ENCODE data around the gene CELF4.

CELF4 gene

DNA sequence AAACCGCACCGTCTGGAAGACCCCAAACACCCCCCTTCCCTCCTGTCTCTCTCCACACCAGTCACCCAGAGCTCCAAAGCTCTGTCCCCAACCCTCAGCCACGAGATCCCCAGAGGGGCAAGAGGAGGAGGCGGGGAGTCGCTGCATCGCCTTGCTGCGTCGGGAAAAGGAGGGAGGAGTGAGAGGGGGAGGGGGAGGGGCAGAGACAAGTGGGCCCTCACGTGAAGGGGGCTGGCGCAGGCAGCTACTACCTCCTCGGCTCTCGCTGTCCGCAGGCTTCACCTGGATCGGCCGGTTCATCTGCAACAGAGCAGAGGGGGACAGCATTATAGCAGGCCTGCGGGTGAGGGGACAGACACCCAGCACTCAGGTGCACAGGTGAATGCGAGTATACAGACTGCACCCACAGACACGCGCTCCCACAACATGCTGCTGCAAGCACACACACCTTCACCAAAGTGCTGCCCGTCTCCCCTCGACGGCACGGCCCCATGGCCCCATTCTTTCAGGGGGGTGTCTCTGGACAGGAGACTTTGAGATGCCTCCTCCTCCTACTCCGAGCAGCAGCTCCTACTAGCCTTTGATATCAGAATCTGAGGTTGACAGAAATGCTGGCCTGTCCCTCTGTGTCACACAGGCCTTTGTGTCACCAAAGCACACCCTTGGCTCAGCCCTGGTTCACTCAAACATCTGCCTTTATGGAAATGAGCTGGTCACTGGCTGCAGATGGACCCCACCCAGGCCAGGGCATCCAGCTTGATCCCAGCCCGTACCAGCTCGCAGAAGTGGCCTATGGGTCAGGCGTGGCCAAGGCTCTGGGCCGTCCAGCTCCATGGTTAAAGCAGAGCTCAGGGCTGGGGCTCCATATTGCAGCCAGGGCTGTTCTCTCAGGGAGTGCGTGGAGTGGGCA is 243.8 kb downstream of the CELF4 start:
- DNase-seq (ENCODE audit: low read depth, low spot score) = no peak

DNA sequence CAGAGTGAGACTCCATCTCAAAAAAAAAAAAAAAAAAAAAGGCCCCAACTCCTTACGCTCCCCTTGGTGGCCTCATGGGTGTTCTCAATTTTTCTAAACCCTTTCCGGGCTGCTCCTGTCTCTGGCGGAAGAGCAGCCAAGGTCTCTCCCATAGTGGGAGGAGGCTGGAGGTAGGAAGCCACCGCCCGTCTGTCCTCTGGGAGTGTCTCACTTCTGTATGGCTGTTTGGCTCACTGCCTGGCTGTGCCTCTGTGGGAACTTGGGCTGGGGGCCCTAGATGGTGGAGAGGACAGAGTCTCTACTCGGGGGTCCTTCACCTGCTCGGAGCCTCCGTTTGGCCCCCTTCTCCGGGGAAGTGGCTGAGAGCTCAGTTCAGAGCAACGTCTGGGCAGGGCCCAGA is 245.3 kb downstream of the CELF4 start:
- DNase-seq (ENCODE audit: low read depth, low spot score) = no peak

DNA sequence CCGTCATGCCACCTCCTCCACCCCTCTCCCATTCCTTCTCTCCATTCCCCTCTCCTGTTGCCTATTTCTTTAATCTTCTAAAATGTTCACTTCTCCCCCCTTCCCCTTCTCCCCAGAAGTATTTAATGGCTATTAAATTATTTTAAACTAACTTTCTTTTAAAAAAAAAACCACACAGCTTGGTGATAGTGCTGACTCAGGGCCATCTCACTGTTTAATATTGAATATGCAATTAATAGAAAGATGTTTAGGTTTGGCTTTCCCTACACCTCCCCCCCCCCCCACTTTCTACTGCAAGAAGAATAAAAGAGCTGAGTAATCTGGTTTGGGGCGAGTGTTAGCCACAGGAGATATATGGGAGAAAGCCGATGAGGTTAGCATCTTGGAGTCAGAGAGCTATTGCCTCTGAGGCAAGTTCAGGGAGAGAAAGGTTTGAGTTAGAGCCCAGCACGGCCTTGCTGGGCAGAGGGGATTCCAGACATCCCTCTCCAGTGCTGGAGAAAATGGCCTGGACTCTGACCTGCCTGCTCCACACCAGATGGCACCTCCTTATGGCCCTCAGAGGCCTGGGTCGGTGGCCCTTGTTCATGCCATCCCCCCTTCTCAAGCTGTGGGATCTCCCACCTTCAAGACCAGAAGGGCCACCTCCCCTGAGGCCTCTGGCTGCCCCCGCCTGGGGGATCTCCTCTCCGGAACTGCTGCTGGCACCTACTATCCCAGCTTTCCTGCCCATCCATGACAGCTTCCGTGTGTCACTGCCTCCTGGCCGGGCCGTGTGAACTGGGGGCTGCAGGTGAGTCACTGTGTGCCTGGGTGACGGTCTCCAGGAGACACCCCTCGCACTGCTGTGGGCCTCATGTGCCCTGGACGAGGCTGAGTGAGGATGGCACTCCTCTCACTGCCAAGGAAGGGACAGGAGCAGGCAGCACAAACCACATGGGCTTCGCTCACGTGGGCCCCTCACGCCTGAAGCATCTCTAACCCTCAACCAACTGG is 246.9 kb downstream of the CELF4 start:
- DNase-seq (ENCODE audit: low read depth, low spot score) = no peak

DNA sequence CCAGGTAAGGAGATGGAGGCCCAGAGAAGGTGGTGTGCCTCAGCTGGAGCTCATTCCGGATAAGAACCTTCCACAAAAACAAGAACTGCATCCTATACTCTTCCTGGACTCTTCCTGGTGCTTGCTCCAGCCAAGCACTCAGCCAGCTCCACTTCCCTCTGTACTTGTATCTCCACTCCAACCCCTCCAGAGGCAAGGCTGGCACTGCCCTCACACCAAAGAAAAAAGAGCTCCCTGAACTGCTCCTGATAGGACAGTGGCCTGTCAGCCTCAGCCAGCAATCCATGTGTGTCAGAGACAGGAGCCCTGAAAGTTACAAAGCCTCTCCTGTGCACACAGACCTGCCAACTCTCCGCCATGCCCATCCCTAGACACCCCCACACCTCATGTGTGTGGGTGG is 248.1 kb downstream of the CELF4 start:
- no peak for DNase-seq (ENCODE audit: low read depth, low spot score)

DNA sequence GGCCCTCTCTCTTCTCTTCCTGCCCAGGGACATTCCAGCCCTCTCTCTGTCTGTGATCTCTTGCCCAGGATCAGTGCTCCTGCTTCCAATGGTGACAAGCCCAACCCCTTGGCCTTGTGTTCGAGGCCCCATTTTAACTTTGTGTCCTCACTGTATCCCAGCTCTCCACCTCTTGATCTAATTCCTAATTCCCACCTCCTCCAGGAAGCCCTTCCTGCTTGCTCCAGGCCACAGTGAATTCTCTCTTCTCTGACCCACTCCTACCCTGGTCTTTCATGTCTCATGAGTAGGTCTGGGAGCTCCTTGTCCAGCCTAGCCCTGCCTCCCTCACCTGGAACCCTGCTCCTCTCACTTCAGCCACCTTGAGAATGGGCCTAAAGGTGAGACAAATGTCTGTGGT is 249.1 kb downstream of the CELF4 start:
- DNase-seq (ENCODE audit: low read depth, low spot score) = no peak

DNA sequence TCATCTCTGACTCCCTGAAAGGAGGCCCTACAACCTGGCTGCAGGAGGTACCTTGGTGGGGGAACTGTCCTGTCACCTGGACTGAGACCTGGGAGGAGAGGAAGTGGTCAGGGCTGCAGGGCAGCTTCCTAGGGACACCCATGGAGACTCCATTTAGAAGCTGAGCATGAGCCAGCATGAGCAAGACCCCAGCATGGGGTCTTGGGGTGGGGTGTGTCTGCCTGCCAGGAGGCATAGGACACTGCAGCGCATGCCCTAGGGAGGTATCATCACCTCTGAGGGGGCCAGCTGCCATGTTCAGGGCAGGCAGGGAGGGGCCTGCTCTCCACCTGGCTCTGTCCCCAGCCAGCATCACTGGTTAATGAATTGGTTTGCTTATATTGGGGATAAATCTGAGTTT is 249.7 kb downstream of the CELF4 start:
- no peak for DNase-seq (ENCODE audit: low read depth, low spot score)

DNA sequence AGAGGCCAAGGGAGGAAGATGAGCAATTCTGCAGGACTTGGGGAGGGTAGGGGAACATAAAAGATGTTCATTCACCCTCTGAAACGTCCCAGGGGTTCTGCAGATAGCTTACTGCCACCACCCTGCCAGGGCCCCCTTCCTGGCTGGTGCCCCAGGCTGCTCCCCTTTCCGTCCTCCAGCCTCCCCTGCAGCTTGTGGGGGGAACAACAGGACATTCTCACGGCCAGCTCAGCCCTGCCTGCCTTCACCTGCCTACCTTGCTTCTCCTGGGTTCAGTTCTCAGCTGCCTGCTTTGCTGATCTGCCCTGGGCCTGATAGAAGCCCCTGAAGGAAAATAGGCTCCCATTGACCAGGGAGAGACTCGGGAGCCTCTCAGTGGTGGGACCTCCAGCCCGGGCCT is 251.1 kb downstream of the CELF4 start:
- DNase-seq (ENCODE audit: low read depth, low spot score) = no peak

DNA sequence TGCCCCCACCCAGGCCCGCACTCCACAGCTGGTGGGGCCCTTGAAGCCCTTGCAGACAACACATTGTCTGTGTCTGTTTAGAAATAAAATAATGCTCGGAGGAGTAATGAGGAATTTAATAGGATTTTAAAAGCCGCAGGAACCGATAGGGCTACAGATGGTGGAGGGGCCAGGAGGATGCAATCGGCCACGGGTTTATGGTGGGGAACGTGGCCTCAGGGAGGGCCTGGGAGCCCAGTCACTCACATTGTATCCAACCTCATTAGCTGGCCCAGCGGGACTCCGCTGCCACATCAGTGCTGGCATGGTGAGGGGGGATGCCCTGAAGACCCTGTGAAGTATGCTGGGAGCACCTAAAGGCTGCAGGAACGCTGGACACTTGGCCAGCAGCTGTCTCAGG is 252.0 kb downstream of the CELF4 start:
- DNase-seq (ENCODE audit: low read depth, low spot score) = no peak

DNA sequence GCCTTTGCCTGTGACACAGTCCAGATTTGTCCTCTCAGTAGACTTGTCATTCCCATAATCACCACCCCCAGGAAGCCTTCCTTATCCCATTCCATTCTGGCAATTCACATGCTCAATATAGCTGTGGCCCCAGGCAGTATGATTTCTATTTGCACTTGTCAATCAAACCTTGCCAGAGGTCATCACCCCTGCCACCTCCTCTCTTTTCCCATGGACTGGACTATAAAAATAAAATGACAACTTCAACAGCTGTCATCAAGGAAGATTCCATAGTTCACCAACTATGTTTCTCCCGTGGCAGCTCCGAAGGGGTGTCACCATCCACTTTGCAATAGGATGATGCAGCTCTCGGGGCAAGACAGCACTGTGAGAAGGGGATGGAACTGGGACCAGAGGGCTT is 255.7 kb downstream of the CELF4 start:
- no peak for DNase-seq (ENCODE audit: low read depth, low spot score)

DNA sequence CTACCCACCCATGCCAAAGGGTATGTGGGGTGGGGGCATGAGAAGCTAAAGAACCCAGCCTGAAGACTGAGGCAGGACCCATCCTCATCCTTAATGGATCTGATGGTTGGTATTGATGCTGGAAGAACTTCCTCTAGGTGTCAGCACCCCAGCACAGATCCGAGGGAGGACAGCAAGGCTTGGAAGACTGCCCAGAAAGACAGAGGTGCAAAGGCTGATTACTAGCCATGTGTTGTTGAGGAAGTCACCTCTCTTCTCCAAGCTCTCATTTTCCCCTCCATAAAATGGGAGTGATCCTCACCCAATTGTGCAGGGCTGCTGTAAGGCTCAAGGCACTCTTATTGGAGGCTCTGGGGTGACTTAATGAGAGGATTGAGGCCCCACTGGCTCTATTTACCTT is 256.5 kb downstream of the CELF4 start:
- no peak for DNase-seq (ENCODE audit: low read depth, low spot score)

DNA sequence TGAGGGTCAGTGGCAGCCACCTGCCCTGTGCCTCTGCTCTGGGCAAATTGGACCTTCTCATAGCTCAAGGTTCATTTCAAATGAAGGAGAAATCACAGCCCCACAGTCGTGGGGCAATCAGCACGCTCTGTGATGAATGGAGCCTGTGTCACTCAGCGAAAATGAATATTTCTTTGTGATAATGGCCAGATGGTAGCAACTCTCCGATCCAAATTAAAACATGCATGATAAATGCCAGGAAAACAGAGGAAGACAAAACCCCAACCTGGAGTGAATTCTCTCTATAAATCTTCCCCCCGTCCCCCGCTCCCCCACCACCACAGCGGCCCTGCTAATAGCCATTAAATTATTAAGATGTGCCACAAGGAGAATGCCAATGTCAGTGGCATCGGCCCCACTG is 258.4 kb downstream of the CELF4 start:
- DNase-seq (ENCODE audit: low read depth, low spot score) = no peak

DNA sequence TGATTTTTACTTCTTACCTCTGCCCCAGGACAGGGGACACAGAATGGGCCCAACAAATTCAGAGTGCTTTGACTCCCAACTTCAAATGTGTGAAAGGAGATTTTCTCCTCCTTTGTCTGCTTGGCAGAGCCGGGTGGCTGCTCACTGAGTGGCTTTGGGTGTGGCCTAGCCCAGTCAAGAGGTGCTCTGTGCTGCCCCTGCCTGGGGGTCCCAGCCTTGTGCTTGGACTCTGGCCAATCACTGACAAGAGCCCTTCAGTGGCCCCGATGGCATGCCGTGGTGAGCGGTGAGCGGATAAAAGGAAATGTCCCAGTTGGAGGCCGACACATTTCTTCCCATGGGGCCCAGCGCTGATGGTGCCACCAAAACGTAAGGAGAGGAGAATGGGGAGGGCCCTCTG is 259.2 kb downstream of the CELF4 start:
- no peak for DNase-seq (ENCODE audit: low read depth, low spot score)

DNA sequence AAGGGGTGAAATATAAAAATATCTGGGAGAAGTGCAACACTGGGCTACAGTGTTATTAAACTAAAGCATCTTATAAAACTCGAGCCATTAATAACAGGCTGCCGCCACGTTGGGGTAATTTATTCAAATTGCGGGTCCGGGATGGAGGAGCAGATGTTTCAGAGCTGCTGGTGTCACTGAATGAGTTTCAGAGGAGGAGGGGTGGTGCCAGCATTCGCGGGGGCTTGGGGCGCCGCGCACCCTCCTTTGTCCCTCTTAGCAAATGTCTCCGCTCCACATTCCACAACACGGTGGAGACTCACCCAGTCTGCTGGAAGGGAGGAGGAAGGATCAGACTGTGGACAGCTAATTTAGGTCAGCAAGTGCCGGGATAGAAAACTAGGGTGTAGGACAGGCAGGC is 260.5 kb downstream of the CELF4 start:
- no peak for DNase-seq (ENCODE audit: low read depth, low spot score)

DNA sequence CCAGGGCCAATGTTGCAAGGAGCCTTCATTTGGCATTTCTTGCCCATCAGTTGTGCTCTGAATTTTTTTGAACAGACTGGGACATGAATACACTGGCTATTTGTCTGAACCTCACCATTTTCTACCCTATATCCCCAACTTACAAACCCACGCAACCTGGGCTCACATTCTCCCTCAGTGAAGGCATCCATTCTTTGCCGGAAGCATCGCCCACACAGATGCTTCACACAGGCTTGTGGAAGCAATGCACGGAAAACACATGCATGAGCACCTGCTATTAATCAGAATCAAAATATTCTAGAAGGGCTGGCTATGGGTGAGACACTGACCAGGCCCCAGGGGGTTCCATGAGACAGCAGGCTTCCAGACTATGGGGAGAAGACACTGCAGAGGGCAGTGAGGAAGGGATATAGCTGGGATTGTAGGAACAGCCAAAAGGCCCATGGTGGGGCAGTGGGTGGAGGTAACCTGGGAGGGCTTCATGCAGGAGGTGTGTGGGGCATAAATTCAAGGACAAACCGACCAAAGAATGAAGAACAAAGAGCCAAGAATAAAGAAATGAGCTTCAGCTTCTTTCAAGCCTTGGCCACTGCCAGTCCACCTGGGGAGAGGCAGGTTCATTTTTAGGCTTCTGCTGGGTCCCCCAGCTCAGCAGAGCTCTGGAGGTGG is 261.5 kb downstream of the CELF4 start:
- no peak for DNase-seq (ENCODE audit: low read depth, low spot score)

DNA sequence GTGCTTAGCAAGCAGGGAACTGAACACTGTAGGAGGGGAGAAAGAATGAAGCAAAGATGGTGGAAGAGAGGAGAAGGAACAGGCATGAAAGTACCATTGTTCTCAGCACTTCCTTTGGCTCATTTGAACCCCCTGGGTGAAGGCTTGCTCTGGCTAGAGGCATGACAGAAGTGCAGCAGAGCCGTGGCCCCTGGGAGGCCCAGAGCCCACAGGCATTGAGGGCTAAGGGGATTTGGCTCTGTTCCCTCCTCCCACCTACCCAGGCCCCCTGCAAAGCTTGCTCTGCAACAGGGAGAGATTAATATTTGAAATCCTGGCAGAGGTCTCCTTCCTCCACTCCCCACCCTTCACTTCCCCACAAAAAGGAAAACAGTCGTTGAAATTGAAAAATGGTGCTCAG is 262.6 kb downstream of the CELF4 start:
- DNase-seq (ENCODE audit: low read depth, low spot score) = no peak

DNA sequence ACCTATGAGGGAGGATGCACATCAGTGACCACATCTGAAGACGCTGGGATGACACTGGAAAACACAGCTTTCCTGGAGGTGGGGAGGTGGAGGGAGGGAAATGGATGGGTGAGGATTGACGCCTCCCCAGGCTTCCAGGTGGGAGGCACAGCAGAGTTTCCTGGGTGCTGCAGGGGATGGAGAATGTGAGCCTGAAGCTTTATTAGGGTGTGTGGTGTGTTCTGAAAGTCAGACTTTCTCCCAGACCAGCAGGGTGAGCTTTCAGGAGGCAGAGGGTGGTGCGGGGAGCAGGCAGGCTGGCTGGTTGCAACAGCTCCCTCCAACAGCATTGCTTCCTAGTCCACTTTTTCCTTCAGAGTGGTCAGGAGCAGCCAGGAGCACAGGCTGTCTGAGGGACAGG is 263.1 kb downstream of the CELF4 start:
- DNase-seq (ENCODE audit: low read depth, low spot score) = no peak

DNA sequence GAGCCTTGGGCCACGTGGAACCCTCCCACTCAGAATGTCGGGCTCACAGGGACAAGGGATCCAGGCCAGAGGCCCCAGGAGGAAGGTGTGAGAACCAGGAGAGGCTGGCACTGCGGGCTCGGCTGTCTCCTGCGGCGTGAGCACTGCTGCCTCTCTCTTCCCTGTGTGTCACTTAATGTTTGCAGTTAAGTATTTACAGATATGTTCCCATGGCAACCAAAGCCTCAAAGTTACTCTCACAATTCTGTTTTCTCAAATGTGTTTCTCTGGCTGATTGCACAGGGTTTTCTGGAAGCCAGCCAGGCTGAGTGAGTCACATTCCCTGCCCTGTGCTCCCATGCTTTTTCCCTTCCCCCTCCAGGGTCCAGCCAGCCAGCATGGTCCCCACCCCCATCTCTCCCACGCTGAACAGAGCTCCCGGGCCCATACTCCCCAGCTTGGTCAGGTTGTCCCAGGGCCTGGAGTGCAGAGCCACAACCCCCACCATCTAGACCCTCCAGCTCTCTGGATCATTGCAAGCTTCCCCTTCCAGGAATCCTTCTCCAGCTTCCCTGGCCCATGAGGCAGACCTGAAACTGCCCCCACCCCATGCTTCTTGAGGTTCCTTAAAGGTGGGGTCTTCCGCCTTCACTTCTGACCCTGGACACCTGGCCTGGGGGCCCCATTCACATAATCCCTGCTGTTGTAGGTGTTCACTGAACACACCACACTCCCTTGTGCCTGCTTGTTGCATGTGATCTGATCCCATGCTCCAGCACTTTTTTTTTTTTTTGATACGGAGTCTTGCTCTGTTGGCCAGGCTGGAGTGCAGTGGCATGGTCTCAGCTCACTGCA is 265.9 kb downstream of the CELF4 start:
- DNase-seq (ENCODE audit: low read depth, low spot score) = peak; percentile 62

DNA sequence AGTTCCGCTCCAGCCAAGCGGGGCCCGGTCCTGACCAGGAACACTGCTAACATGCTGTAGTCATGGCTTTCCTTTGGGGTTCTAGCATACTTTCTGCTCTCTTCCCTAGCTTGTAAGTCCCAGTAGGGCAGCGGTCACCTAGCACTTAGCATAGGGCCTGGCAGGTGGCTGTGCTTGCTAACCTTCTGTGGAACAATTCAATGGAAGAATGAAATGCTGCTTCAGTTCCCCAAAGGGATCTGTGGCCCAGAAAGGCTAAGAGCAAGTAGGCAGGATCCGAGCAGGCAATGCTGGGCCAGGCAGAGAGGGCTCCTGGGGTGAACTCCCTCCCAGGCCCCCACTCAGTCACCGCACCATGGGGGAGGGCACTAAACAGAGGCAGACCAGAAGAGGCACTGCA is 266.8 kb downstream of the CELF4 start:
- no peak for DNase-seq (ENCODE audit: low read depth, low spot score)

DNA sequence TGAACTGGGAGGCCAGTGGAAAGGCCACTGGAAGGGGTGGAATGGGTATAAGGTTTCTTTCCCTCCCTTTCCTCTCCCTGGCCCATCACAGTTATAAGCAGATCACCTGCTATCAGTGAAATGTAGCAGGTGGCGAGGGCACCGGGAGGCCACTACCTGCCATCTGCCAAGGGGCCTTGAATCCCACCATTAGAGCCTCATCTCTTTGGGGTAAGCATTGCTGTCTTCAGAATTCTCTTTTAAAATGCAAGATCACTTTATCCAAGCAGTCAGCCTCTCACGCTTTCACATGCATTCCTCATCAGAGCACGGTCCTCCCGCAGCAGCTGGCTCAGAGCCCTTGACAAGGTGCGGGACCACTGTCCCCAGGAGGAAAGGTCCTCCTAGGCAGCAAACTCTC is 268.5 kb downstream of the CELF4 start:
- DNase-seq (ENCODE audit: low read depth, low spot score) = no peak

DNA sequence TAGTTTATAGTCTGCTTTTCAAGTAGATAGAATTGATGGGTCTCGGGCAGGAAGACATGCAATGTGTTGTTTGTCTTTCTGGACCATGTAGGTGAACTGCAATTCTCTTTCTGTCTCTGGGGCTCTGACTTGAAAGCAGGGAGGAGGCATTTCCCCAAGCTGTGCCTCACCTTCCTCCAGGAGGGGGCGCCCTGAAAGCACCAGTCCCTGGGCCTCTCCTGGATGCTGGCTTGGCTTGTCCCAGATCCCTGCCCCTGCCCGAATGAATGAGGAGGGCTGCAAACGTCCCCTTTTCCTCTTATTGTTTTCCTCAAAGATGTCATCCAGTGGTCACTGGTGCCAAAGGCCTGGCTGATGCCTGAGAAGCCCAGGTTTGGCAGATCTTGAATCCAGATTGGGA is 270.6 kb downstream of the CELF4 start:
- DNase-seq (ENCODE audit: low read depth, low spot score) = peak; percentile 81

DNA sequence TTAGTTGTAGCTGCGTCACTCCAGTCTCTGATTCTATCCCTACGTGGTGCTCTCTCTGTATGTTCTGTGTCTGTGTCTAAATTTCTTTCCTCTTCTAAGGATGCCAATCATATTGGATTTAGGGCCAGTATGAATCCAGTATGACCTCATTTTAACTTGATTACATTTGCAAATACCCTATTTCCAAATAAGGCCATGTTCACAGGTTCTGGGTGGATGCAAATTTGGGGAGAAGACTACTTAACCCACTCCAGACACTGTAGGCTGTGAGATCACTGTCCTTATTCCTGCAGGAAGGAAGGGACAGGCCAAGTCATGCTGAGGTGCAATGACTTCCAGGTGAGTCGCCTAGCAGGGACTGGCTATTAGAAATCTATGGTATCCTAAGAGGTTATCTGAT is 272.2 kb downstream of the CELF4 start:
- DNase-seq (ENCODE audit: low read depth, low spot score) = no peak

Data from ELF-1 (cell line).